H4 (cell line): Measurements from ENCODE around the gene GHRL. TPM values are rescaled to one million over a fixed set of nuclear protein-coding genes. Genes with fewer than 3 reads are reported as not detected.

Experiments used
- DNase-seq: peaks from one replicate; pipeline ENCODE4 v3.0.0-alpha.2; 2015; ENCODE audit warnings: low spot score
- total RNA-seq: library from RNA; depleted of rRNA; stranded (reverse); fragments of >200 nt; shearing (Covaris generic); gene quantifications from 2 replicates; pipeline ENCODE4 v1.2.3, GENCODE V29; 2014

Gene GHRL
- total RNA-seq, 1 experiment from 2014 or later: not detected

DNA sequence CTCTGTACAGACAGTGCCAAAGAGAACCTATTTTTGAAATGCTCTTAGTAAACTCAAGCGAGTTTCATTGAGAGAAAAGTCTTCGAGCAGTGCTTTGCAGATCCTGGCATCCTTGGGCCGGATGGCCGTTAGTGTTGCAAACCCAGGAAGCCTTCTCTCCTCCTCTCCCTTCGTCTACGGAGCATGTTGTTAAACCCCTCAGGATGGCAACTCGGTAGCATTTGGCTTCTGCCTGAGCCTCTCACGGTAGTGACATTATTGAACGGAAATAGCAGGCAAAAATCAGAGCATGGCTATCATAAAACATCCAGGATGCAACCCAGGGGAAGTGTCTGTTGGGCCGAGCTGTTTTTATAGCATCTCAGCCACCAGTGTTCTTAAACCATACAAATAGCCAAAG, 34.8 kb upstream of the GHRL start:
- no peak for DNase-seq

DNA sequence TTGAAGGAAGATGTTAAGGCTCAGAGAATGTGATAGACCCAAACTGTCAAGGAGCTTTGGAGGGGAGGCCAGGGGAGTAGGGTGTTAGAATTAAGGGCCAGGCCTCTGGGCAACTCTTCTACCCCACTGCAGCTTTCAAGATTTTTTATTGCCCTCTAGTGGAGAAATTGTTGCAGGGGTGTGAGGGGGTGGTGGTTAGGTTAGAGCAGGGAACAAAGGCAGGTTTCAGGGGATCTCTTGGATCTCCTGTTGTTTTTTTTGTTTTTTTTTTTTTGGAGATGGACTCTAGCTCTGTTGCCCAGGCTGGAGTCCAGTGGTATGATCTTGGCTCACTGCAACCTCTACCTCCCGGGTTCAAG, 29.6 kb upstream of the GHRL start:
- DNase-seq: no peak

DNA sequence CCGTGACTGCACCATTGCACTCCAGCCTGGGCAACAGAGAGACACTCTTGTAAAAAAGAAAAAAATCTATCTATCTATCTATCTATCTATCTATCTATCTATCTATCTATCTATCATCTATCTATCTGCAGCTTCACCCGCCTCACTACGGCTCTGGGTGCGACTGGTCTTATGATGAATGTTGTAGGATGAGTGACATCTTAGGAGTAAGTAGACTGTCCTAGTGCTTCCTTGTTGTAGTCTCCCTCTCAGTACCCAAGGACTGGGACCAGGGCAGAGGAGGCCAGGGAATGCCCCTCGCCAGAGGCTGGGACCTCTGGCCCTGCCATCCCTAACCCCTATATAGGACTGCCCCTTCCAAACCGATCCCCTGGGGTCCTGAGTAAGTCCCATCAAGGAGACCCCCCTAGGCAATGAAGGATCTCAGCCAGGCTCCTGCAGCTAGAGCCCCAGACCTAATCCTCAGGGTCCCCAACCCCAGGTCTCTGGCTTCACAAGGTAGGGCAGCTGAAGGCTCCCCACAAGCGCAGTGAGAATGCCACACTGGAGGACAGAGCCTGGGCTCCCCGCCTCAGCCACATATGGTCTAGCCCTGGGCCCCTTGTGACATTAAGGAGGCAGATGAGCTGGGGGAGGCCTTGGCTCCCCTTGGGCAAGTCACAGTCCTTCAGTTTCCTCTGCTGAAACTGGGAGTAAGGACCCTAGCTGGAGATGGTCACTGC, 29.0 kb upstream of the GHRL start:
- DNase-seq: no peak

DNA sequence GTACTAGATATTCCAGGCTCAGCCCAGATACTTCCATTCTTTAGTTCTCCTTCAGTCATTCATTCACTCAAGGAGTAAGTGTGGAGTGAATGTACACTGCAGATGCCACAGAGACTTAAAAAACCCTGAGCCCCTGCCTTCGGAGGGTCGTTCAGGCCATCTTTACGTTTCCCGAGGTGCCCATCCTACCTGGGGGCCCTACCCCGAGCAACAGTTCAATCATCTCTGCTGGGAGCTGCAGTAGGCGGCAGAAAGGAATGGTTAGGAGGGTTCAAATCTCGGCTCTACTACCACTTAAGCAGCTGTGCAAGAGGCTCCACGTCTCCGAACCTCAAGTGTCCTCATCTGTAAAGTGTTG, 27.6 kb upstream of the GHRL start:
- no peak for DNase-seq

DNA sequence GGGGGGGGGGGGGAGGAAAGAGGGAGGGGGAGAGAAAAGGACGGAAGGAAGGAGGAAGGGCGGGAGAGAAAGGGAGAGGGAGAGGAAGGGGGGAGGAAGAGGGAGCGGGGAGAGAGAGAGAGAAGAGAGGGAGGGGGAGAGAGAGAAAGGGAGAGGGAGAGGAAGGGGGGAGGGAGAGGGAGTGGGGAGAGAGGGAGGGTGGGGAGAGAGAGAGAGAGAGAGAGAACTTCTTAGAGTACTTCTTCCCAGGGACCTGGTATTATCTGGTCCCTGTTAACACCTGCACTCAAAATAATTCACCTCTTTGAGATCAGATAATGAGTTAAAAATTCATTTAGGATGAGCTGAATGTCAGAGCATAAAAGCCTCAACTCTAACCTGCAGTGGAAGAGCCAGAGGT, 27.1 kb upstream of the GHRL start:
- DNase-seq: no peak

DNA sequence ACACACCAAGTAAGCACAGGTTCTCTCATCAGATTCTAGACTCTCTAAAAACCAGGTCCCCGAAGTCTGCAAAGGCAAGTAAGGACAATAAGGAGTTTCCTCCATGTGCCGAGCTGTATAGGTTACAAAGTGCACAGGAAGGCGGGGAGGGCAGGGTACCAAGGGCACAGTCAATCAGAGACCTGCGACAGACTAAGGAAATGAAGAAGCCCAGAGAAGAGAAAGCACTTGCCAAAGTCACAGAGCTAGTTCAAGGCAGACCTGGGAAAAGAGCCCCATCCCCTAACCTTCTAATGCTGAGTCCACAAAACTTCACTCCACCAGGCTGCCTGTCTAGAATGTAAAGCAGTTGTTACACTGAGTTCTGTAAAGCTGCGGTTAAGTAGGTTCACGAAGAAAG, 26.5 kb upstream of the GHRL start:
- DNase-seq: no peak

DNA sequence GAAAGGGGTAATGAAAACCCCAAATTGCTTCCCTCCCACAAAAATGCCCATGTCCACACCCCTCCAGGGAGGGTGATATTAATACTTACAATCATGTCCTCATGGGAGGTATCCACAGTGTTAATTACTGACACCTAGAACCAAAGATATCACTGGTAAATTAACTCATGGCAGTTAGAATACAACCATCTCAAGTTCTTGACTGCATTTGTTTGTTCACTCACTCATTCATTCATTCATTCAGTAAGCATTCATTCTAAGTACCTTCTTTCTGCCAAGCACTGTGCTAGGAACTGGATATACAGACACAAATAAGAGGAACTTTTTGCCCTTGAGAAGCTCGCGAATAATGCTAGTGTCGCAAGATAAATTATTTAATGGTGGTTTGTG, 25.2 kb upstream of the GHRL start:
- no peak for DNase-seq

DNA sequence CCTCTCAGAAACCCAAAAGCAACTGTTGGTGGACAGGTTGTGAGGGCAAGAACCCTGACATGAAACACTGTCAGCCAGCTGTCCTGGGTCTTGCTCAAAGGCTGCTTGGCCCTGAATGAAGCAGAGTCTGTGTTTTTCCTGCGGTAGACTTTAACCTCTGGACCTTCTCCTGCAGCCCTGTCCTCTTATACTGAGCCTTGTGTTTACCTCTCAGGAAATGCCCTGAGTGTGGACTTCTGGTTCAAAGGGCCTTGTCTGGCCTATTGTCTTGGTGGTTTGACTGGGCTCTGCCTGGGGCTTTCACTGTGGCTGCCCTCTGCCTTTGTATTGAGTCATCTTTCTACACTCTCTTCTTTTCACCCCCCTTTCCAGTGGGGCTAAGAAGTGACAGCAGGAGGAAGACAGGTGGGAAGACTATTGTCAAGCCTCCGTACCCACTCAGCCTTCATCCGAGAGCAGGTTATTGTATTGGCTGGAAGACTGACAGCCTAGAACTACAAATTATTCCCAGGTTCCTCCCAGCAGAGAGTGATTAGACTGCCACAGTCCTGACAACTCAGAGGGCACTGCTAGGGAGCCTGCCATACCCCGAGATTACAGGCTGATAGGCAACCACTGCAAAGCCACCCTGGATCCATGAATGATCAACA, 24.7 kb upstream of the GHRL start:
- no peak for DNase-seq

DNA sequence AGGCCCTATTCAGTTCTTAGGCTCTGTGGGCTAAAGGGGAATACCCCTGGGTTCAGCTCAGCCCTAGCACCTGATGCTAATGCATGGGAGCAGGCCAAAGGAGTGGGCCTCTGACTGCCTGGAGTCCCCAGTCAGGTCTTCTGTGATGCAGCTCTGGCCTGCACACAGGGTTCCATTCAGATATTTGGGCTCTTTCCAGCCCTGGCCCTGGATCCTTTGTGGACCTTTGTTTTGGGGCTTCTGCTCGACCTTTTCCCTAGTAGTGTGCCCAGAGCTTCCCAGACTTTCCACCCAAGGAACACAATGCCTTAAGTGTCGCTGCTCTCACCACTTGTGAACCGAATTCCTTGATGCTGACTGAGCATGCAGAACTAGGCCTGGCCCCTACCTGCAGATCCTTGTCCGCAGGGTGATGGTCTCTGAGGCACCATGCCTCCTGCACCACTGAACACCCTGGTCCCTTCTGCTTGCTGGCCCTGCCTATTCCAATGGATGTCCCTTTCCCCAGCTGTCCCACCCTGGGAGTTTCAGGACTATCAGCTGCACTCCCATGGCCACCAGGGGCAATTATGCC, 23.1 kb upstream of the GHRL start:
- DNase-seq: no peak

DNA sequence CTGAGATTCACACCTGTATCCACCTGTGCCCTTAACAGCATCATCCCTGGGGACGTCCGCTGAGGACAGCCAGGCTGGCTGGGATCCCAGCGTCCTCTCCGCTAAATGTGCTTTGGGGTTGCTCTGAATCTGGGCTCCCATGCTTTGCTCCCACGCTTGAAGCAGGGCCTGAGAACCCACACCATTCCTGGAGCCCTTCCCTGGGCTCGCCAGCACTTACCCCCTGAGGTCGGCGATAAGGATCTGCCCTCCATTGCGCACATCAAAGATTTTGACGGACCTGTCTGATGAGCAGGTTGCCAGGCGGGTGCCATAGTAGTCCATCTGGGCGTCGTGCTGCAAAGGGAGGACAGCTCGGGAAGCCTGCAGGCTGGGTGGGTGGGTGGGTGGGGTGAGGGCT, 22.4 kb upstream of the GHRL start:
- no peak for DNase-seq

DNA sequence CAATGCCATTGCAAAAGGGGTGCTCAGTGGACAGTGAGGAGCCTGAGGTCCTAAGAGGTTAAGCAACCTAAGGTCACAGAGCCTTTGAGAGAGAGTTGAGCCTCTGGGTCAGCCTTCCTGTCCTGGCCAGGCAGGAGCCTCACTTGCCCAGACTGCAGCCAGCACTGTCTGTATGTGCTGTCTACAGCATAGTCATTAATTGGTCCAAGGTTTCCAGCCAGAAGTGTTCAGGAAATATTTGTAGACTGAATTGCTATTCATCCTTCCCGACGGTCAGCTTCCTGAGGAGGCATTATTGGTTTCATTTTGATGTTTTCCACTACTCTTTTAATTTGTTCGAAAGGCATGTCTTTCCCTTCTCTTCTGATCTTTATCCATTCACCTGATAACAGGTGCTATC, 20.1 kb upstream of the GHRL start:
- DNase-seq: no peak

DNA sequence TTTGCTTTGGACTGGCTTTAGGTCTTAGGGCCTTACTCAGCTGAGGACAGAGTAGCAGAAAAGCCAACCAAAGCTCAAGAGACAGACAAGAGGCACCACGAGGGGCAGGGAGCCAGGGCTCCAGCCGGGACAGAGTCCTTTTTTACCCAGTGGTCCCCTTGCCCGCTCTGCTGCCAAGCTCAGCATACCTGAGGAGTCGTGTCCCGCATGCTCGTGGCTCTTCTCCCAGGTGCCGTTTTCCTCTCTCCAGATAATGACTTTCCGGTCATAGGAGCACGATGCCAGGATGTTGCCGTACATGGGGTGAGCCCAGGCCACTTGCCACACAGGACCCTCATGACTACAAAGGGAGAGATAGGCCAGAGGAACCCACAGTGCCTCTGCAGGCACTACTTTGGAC, 19.6 kb upstream of the GHRL start:
- DNase-seq: no peak

DNA sequence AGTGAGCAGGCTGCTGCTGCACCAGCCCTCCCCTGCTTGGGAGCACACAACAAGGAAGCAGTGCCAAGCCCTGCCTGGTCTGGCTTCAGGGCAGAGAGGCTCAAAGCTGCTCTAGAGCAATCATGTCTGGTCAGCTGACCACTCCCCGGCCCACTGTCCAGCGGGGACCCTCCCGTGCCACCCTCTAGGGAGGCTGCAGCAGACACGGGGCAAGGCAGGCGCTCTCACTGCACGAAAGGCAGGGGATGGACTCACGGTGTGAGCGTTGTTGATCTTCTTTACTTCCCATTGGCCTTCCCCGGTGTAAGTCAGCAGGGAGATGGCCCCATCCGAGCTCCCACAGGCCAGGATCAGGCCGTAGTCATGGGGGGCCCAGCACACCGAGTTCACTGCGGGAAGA, 19.0 kb upstream of the GHRL start:
- DNase-seq: no peak

DNA sequence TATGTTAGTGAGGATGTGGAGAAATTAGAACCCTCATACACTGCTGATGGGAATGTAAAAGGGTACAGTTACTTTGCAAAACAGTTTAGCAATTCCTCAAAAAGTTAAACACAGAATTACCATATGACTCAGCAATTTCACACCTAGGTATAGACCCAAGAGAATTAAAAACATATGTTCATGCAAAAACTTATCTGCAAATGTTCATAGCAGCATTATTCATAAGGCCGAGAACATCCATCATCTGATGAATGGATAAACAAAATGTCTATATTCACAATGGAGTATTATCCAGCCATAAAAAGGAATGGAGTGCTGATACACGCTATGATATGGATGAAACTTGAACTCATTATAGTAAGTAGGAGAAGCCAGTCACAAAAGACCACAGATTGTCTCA, 17.8 kb upstream of the GHRL start:
- no peak for DNase-seq

DNA sequence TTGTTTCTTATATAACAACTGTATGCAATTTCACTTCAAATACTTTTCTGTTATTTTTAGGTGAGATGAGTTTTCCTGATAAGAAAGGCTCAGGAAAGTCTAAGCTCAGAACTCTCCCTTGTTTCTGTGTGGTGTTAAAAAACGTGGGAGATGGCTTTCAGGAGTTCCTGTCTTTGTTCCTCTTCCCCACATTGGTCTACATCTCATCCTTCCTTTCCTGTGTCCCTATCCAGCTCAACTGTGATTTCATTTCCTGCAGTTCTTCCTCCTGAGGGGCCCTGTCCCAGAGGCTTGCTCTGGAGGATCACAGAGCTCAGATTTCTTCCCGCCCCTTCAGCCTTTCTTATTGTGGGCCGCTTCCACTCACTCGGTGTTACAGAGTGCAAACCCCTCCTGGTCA, 17.0 kb upstream of the GHRL start:
- no peak for DNase-seq

DNA sequence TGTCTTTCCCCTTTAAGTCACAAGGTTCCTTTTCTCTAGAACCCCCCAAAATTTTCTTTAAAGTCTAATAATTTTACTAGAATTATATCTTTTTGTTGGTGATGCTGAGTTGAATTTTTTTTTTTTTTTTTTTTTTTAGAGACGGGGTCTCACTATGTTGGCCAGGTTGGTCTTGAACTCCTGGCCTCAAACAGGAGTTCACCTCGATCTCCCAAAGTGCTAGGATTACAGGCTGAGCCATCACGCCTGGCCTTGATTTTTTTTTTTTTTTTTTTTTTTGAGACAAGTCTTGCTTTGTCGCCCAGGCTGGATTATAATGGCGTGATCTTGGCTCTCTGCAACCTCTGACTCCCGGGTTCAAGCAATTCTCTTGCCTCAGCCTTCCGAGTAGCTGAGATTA, 15.9 kb upstream of the GHRL start:
- no peak for DNase-seq

DNA sequence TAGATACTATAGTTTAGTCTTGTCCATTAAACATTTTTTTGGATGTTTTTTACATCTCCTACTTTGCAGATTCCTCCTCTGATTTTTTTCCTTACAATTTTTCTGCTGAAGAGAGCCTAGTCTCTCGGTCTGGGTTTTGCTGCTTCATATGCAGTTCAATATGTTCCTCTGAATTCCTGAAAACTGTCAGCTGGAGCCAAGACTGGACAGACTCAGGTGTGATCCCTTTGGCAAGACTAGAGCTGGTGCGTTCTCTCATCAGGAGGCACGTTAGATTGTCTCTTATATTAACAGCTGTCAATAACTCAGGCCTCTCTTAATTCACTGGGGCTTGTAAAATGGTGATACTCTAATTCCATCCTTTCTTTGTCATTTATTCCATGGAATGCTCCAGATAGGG, 13.4 kb upstream of the GHRL start:
- DNase-seq: no peak

DNA sequence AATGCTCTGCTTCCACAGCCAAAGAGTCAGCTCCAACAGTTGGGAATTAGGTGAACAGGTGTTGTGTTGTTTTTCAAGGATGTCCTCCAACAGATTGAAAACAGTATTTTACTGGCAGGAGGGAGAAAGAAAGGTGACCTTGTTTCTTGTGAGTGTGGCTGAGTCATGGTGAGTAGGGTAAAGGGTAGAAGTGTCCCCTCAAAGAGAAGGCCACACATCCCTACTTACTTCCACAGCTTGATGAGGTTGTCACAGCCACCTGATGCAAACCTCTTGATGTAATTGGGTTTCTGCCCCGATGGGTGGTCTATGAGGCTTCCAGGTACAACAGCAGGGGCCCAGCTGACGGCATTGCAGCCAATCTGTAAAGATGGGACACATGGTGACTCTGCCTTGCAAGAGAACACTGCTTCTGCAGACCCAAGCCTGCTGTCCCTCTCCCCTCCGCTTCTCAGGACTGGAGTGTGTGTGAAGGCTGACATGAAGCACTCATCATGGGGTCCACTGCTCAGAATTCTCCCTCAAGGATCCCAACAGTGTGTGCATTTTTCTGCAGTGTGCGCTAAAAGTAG, 12.7 kb upstream of the GHRL start:
- no peak for DNase-seq

DNA sequence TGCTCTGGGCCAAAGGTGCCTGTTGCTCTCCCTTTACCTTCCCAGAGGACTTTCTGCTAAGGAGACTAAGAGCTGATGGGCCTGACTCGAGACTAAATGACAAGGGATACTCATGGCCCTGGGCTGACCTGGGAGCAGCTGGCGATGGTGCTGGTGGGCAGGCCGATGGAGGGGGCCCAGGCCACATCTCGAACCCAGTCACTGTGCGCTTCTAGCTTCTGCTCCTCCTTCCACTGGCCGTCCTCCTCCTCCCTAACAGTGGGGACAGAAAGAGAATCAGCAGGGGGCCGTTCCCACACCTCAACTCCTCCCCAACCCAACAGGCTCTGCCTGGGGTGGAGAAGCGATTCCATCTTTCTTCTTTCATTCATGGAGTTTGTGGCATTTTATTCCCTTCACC, 12.2 kb upstream of the GHRL start:
- no peak for DNase-seq

DNA sequence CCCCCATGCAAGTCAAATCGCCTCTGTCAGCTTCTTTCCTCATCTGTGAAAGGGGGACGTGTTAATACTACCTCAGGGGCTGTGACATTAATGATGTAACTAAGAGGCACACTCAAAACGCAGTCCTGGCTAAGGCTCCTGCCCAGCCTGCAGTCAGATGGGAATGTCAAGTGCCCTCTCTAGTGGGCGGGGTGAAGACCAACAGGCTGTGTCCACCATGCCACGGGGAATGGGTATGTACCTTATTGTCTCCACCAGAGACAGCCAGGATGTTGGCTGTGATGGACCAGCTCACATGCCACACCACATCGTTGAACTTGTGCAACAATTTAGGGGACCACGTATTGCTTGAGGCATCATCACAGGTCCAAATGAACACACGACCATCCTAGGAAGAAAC, 11.0 kb upstream of the GHRL start:
- no peak for DNase-seq

DNA sequence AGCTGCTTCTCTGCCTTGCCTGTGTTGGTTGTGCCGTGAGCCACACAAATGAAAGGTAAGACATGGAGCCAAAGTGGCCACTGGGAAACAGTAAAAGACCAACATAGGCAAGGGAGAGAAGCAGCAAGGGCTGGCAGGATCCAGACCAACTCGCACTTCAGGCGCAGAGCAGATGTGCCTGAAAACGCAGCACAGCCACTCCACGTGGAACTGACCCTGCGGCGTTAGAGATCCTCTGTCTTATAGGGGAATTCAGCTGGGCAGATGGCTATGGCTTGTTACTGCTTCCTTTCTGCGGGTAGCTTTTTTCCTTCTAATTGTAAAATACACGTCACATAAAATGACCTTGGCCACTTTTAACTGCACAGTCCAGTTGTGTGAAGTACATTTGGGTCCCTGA, 10.4 kb upstream of the GHRL start:
- no peak for DNase-seq

DNA sequence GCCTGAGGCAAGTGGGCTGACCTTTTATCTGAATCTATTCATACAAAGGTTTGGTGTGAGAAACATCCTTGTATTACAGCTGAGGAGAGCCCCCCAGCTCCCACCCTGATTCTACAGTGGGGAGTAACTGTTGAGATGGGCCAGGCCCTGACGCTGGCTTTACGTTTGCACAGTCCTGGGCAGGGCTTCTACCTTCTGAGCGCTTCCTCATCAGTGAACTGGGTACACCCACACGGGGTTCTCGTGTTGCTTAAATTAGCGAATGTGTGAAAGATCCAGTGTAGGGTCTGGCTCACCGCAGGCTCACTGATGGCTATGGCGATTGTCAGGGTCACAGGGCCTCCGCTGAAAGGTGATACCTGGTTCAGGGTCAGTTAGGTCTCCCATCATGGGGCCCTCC, 7.3 kb upstream of the GHRL start:
- DNase-seq: no peak

DNA sequence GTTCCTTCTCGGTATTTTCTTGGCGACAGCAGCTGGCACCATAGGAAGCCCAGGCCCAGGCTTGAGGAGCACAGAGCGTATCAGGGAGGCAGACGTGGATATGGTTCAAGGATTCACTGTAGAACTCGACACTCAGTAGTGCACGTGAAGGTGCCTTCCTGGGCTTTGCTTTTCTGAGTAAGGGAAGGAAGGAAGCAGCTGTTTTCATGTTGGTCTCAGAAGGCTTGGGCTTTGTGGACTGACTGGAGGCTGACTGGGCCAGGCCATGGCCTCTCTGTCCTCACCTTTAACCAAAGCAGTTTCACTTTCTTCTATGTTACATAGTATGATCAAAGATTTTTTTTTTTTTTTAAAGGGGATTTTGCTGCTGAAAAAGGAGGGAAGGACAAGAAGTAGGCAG, 6.9 kb upstream of the GHRL start:
- no peak for DNase-seq

DNA sequence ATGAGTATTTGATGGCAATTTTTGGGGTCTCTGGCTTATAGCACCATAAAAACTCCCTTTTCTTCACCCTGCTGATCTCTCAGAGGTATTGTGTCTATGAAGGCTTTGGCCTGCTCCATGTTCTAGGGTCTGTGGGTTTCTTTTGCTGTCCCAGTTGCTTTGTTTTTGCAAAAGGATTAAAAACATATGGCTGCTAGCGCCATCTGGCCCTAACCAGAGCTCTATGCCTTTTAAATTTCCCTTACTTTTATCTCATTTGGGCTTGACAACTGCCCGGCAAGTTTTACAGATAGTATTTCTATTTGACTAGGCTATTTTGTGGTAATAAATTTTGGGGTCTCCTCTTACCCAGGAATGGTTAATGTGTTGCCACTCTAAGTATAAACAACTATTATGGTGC, 6.4 kb upstream of the GHRL start:
- no peak for DNase-seq
